MM.1S (cell line): Measurements from ENCODE around the gene RHBDD1.

Experiments
- CTCF ChIP-seq: fragments of 300-600 bp; sonication (generic); IDR thresholded peaks from 2 replicates; pipeline ENCODE4 v1.5.1; 2016; ENCODE audit warnings: antibody characterized with exemption, low read length, mixed read lengths
- EZH2phosphoT487 ChIP-seq: fragments of 300-600 bp; sonication (generic); IDR thresholded peaks from 2 replicates; pipeline ENCODE4 v1.6.1; 2018; ENCODE audit warnings: antibody characterized with exemption, low read length

- TF ChIP-seq CTCF (no peak), EZH2phosphoT487 (no peak)
These were observed 129.5 kb downstream of the RHBDD1 start for GRCh38 chr2:226965376-226965775.
